HEK293 (cell line): ENCODE data around the gene NCOA6.

ENCODE experiments used
- CTCF ChIA-PET: fragments of 350-600 bp; formaldehyde crosslinking; extraction: SDS; loops from one replicate; lab custom pipeline; 2021; ENCODE audit warnings: antibody characterized with exemption; lab: Yijun Ruan, JAX
- POLR2A ChIA-PET: fragments of 300-600 bp; formaldehyde crosslinking; extraction: SDS; loops from one replicate; lab custom pipeline; 2020; ENCODE audit warnings: antibody characterized with exemption, inconsistent platforms; lab: Yijun Ruan, JAX
- H3K27ac ChIP-seq: fragments of 200-500 bp; sonication (Bioruptor generic); 2 replicates; pipeline ENCODE4 v1.5.1; 2014; ENCODE audit warnings: low read depth, low read length, control low read depth, inconsistent platforms; ENCODE audit errors: extremely low read depth
- H3K36me3 ChIP-seq, 2 experiments: fragments of 200-500 bp in 1 of 2; sonication (Bioruptor generic) in 1 of 2; 1 replicate in 1 of 2; 2 replicates in 1 of 2; pipeline ENCODE4 v1.5.1; 2014 to 2017; ENCODE audit warnings: inconsistent platforms in 2 of 2, low read length in 2 of 2; ENCODE audit not compliant: control insufficient read depth in 2 of 2, insufficient read depth in 1 of 2
- H3K4me1 ChIP-seq: fragments of 200-500 bp; sonication (Bioruptor generic); 2 replicates; pipeline ENCODE4 v1.5.1; 2014; ENCODE audit warnings: mild to moderate bottlenecking, low read length, inconsistent platforms; ENCODE audit not compliant: control insufficient read depth, insufficient read depth
- H3K4me3 ChIP-seq: 2 replicates; pipeline ENCODE4 v1.5.1; 2011; ENCODE audit warnings: low read depth, mild to moderate bottlenecking, control low read depth, low read length, moderate library complexity
- H3K9me3 ChIP-seq: fragments of 200-500 bp; sonication (Bioruptor generic); 2 replicates; pipeline ENCODE4 v1.5.1; 2014; ENCODE audit warnings: low read depth, low read length, inconsistent platforms; ENCODE audit not compliant: control insufficient read depth, insufficient read depth
- ATF2 ChIP-seq: fragments of 450-650 bp; formaldehyde crosslinking; IDR thresholded peaks from 2 replicates; pipeline ENCODE4 v1.5.1; 2016; ENCODE audit warnings: missing biosample characterization, missing genetic modification characterization, low read depth
- KLF10 ChIP-seq: fragments of 450-650 bp; IDR thresholded peaks from 2 replicates; pipeline ENCODE4 v1.5.1; 2018; ENCODE audit warnings: missing biosample characterization, mild to moderate bottlenecking, missing genetic modification characterization
- KLF8 ChIP-seq: fragments of 450-650 bp; formaldehyde crosslinking; IDR thresholded peaks from 2 replicates; pipeline ENCODE4 v1.5.1; 2016; ENCODE audit warnings: missing biosample characterization, missing genetic modification characterization
- PRDM10 ChIP-seq: fragments of 450-650 bp; formaldehyde crosslinking; IDR thresholded peaks from 2 replicates; pipeline ENCODE4 v1.5.1; 2016; ENCODE audit warnings: missing biosample characterization, missing genetic modification characterization
- SALL2 ChIP-seq: fragments of 450-650 bp; formaldehyde crosslinking; IDR thresholded peaks from 2 replicates; pipeline ENCODE4 v1.5.0; 2017; ENCODE audit warnings: missing biosample characterization, mild to moderate bottlenecking, missing genetic modification characterization, borderline replicate concordance
- ZBTB1 ChIP-seq: fragments of 450-650 bp; formaldehyde crosslinking; IDR thresholded peaks from 2 replicates; pipeline ENCODE4 v1.5.1; 2016; ENCODE audit warnings: missing biosample characterization, missing genetic modification characterization
- ZBTB17 ChIP-seq: fragments of 450-650 bp; formaldehyde crosslinking; IDR thresholded peaks from 2 replicates; pipeline ENCODE4 v1.5.1; 2016; ENCODE audit warnings: missing biosample characterization, missing genetic modification characterization
- ZBTB21 ChIP-seq: fragments of 450-650 bp; formaldehyde crosslinking; IDR thresholded peaks from 2 replicates; pipeline ENCODE4 v1.5.1; 2017; ENCODE audit warnings: missing biosample characterization, missing genetic modification characterization
- ZNF174 ChIP-seq: fragments of 450-650 bp; formaldehyde crosslinking; IDR thresholded peaks from 2 replicates; pipeline ENCODE4 v1.5.0; 2017; ENCODE audit warnings: missing biosample characterization, mild to moderate bottlenecking, missing genetic modification characterization
- ZNF23 ChIP-seq: fragments of 450-650 bp; formaldehyde crosslinking; IDR thresholded peaks from 2 replicates; pipeline ENCODE4 v1.5.1; 2016; ENCODE audit warnings: missing biosample characterization, missing genetic modification characterization, borderline replicate concordance
- ZNF280C ChIP-seq: fragments of 450-650 bp; formaldehyde crosslinking; IDR thresholded peaks from 2 replicates; pipeline ENCODE4 v1.5.1; 2016; ENCODE audit warnings: missing biosample characterization, missing genetic modification characterization
- ZNF37A ChIP-seq: fragments of 450-650 bp; IDR thresholded peaks from 2 replicates; pipeline ENCODE4 v1.5.1; 2018; ENCODE audit warnings: missing biosample characterization, missing genetic modification characterization
- ZNF404 ChIP-seq: fragments of 450-650 bp; formaldehyde crosslinking; IDR thresholded peaks from 2 replicates; pipeline ENCODE4 v1.5.1; 2017; ENCODE audit warnings: missing biosample characterization, missing genetic modification characterization
- ZNF423 ChIP-seq: fragments of 450-650 bp; formaldehyde crosslinking; IDR thresholded peaks from 2 replicates; pipeline ENCODE4 v1.5.1; 2016; ENCODE audit warnings: missing biosample characterization, missing genetic modification characterization
- ZNF658 ChIP-seq: fragments of 450-650 bp; formaldehyde crosslinking; IDR thresholded peaks from 2 replicates; pipeline ENCODE4; 2016; ENCODE audit warnings: missing biosample characterization, missing genetic modification characterization
- ZNF692 ChIP-seq: fragments of 450-650 bp; formaldehyde crosslinking; IDR thresholded peaks from 2 replicates; pipeline ENCODE4 v1.5.1; 2016; ENCODE audit warnings: missing biosample characterization, missing genetic modification characterization
- ZNF701 ChIP-seq: fragments of 450-650 bp; formaldehyde crosslinking; IDR thresholded peaks from 2 replicates; pipeline ENCODE4 v1.5.1; 2016; ENCODE audit warnings: missing biosample characterization, missing genetic modification characterization
- ZNF747 ChIP-seq: fragments of 450-650 bp; formaldehyde crosslinking; IDR thresholded peaks from 2 replicates; pipeline ENCODE4 v1.5.1; 2016; ENCODE audit warnings: missing biosample characterization, missing genetic modification characterization
- ZNF768 ChIP-seq: fragments of 450-650 bp; formaldehyde crosslinking; IDR thresholded peaks from 2 replicates; pipeline ENCODE4 v1.5.1; 2018; ENCODE audit warnings: missing biosample characterization, mild to moderate bottlenecking, missing genetic modification characterization
- ZNF785 ChIP-seq: fragments of 450-650 bp; formaldehyde crosslinking; IDR thresholded peaks from 2 replicates; pipeline ENCODE4 v1.5.1; 2016; ENCODE audit warnings: missing biosample characterization, missing genetic modification characterization
- ZSCAN23 ChIP-seq: fragments of 450-650 bp; formaldehyde crosslinking; IDR thresholded peaks from 2 replicates; pipeline ENCODE4 v1.5.1; 2016; ENCODE audit warnings: missing biosample characterization, missing genetic modification characterization

The NCOA6 gene

GRCh38 chr20:34705397-34706301 is 119.8 kb downstream of the NCOA6 start (continued):
- TF ChIP-seq ZNF280C (tag by site-specific recombination) = no peak
- TF ChIP-seq ZNF785 (tag by site-specific recombination) = no peak
- peak; percentile 78 for TF ChIP-seq PRDM10 (tag by site-specific recombination)
- no peak for TF ChIP-seq ZNF37A (tag by site-specific recombination)
- TF ChIP-seq ZNF174 (tag by site-specific recombination) = no peak
- TF ChIP-seq ZNF692 (tag by site-specific recombination) = no peak
- no peak for TF ChIP-seq ZNF747 (tag by site-specific recombination)

- H3K4me3 ChIP-seq = peak overlapping the region; percentile 73
- ChIA-PET POLR2A (interaction anchor here (1.1 kb wide), 1 partner anchor 65 kb away, joined by 3 read pairs; no protein-coding TSS in a partner anchor), CTCF (interaction anchor here (0.6 kb wide), 1 partner anchor 600 kb away, joined by 3 read pairs; no protein-coding TSS in a partner anchor)
- H3K27ac ChIP-seq = peak overlapping the region; percentile 80
- no peak for TF ChIP-seq ZNF658
- TF ChIP-seq ZBTB17 (tag by site-specific recombination) = peak; percentile 28; the same call in 1 of the 2 replicates
- TF ChIP-seq ZNF23 = no peak
- no peak for TF ChIP-seq ZNF423 (tag by site-specific recombination)
- peaks cover 10% of the 10 kb centered on the region for H3K4me1 ChIP-seq
- no peaks in the 10 kb centered on the region for H3K36me3 ChIP-seq
- no peaks in the 10 kb centered on the region for H3K9me3 ChIP-seq
These were observed 120.4 kb downstream of the NCOA6 start for GRCh38 chr20:34705008-34705396.

- CTCF ChIA-PET = interaction anchor here (0.6 to 1.3 kb wide), 2 partner anchors 41 to 599 kb away, joined by 3 to 4 read pairs; no protein-coding TSS in a partner anchor
- no peak for TF ChIP-seq ZNF701 (tag by site-specific recombination)
- peak; percentile 97 for TF ChIP-seq ATF2 (tag by site-specific recombination)
- TF ChIP-seq KLF8 (tag by site-specific recombination) = 0 out of 2 replicates have a peak, but pooled peaks have one; percentile 30
- 0 out of 2 replicates have a peak, but pooled peaks have one; percentile 5 for TF ChIP-seq ZNF404 (tag by site-specific recombination)
- TF ChIP-seq ZBTB1 = no peak
- TF ChIP-seq ZNF174 (tag by site-specific recombination) = no peak
- peak; percentile 99 for TF ChIP-seq KLF10 (tag by site-specific recombination)
- no peak for TF ChIP-seq ZNF768 (tag by site-specific recombination)
- TF ChIP-seq SALL2 = no peak
- 0 out of 2 replicates have a peak, but pooled peaks have one; percentile 64 for TF ChIP-seq ZSCAN23 (tag by site-specific recombination)
- TF ChIP-seq ZBTB21 = peak; percentile 83
These were observed 121.1 kb downstream of the NCOA6 start, which contains the start of gene TP53INP2 for GRCh38 chr20:34704177-34705007. TSS of gene TP53INP2 (plus strand) at chr20:34704344. CDS start at chr20:34708740, 4,396 bp downstream.

More at GRCh38 chr20:34704177-34705007, 121.1 kb downstream of the NCOA6 start, which contains the start of gene TP53INP2:
- Histone ChIP-seq H3K27ac (peak within 1 kb of the TSS; percentile 80), H3K4me3 (peak within 1 kb of the TSS; percentile 73), H3K9me3 (no peaks in the 10 kb centered on the region), H3K36me3 (no peaks in the 10 kb centered on the region), H3K4me1 (peaks cover 10% of the 10 kb centered on the region)
- POLR2A ChIA-PET = interaction anchor here (0.6 to 1.4 kb wide), 4 partner anchors 64 to 146 kb away, joined by 3 to 5 read pairs (median 4); partner anchors contain the start of gene MAP1LC3A
